ENCODE data around the gene NUDT1. TPM values are rescaled to one million over a fixed set of nuclear protein-coding genes. Genes with fewer than 3 reads are reported as not detected.

NUDT1 gene
- total RNA-seq, 2 experiments from 2014 or later: 85.5 to 86.8 TPM

DNA sequence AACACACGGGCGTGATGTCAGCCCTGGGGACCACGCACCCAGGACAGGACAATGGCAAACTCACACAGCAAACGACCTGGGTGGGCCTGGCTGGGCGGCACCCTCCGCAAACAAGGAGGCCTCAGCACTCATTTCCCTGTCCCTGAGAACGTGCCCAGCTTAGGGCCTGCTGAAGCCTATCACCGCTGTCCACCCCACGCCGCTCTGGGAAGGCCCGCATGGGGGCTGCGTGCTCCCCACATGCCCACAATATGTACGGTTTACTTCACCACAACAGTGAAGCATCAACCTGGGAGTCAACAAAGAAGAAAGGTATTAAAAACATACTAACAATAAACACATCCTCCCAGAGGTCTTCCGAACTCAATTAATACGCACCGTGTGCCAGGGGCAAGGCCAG, 21.5 kb upstream of the NUDT1 start:
- CTCF ChIA-PET: no interaction called here
- POLR2A ChIA-PET: no interaction called here

GRCh38 chr7:2220954-2221353, 21.1 kb upstream of the NUDT1 start:
- ChIA-PET POLR2A (no interaction called here), CTCF (no interaction called here)

- POLR2A ChIA-PET: no interaction called here
- CTCF ChIA-PET: no interaction called here
Measured at GRCh38 chr7:2222516-2222915, 19.5 kb upstream of the NUDT1 start.

DNA sequence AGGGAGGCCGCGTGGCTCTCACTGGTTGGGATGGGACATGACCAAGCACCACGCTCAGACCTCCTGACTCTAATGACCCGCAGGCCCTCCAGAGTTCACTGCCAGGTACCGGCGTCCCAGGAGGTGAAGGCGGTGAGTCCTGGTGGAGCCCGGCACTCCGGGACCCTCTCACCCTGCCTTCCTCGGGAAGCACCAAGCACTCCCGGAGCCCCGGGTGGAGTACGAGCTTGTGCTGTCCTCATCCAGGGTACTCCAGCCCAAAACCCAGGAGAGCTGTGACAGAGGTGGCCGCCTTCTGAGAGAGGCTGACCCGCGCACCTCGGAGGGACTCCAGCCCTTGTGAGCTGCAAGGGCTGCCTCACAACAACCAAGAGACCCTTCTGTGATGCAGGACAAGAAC, 18.7 kb upstream of the NUDT1 start:
- CTCF ChIA-PET: no interaction called here
- POLR2A ChIA-PET: no interaction called here

- CTCF ChIA-PET: no interaction called here
Measured at GRCh38 chr7:2224491-2224928, 17.5 kb upstream of the NUDT1 start.

GRCh38 chr7:2224934-2225333, 17.1 kb upstream of the NUDT1 start:
- ChIA-PET POLR2A (no interaction called here), CTCF (no interaction called here)

More at GRCh38 chr7:2224491-2224928, 17.5 kb upstream of the NUDT1 start:
- POLR2A ChIA-PET: no interaction called here

DNA sequence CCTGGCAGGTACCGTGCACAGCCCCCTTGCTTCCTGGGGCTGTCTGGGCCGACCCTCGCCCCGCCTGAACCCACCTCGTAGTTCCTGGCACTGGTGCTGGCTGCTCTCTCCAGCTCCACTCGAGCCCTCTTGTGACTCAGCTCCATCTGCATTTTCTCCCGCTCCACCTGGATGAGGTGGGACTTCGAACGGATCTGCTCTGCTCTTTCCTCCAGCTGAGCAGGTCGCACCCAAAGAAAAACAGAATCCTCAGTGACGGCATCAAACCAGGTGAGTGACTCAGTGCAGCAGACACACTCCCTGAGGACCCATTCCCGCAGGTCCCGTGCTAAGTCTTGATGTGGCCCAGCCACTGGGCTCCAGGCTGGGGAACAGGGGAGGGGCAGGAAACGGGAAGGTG, 16.7 kb upstream of the NUDT1 start:
- CTCF ChIA-PET: no interaction called here
- POLR2A ChIA-PET: no interaction called here

DNA sequence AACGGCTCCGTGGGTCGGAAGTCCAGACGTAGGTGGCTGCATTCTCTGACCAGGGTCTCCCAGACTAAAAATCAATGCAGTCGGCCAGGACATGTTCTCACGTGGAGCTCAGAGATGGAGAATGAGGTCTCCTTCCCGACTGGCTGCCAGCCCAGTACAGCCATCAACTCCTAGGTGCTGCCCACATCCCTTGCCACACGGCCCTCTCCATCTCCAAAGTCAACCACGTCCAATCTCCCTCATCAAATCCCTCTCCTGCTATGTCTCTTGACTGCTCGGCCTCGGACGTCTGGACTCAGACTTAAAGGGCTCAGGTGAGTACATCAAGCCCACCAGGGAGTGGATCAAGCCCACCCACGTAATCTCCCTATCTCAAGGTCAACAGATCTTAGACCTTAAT, 16.2 kb upstream of the NUDT1 start:
- ChIA-PET POLR2A (no interaction called here), CTCF (no interaction called here)

- POLR2A ChIA-PET: no interaction called here
Measured at GRCh38 chr7:2227699-2228098, 14.3 kb upstream of the NUDT1 start.

DNA sequence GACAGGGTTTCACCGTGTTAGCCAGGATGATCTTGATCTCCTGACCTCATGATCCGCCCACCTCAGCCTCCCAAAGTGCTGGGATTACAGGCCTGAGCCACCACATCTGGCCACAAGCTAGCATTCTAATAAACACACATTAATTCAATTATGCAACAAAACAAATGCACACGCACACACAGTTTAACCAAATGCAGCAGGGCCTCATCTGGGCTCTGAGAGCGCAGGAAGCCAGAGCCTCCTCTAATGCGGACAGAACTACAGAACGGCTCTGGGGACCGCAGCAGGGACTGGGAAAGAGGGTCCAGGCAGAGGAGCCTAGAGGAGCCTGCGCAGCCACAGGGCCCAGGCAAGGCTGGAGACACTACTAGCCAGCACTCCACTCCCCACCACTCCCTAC, 13.1 kb upstream of the NUDT1 start:
- CTCF ChIA-PET: no interaction called here
- POLR2A ChIA-PET: no interaction called here

More at GRCh38 chr7:2227699-2228098, 14.3 kb upstream of the NUDT1 start:
- CTCF ChIA-PET: interaction anchor here (0.5 kb wide), 1 partner anchor 80 kb away, joined by 3 read pairs; no protein-coding TSS in a partner anchor

- ChIA-PET CTCF (no interaction called here), POLR2A (no interaction called here)
Measured at GRCh38 chr7:2229467-2229866, 12.6 kb upstream of the NUDT1 start.

DNA sequence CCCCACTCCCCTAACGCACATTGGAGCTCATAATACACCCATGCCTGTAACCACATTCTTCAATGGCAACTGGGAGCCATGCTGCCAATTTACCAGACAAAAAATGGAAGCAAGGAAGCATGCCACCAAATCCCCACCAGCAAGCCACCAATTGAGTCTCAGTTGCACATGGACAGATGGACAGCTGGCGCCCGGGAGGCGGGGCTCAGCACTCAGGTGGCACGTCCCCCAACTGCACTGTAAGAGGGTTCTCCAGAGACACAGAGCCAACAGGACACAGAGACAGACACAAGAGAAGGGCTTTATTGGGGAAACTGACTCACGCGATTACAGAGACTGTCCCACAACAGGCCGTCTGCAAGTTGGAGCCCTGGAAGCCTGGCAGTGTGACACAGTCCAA, 11.8 kb upstream of the NUDT1 start:
- CTCF ChIA-PET: no interaction called here
- POLR2A ChIA-PET: no interaction called here

GRCh38 chr7:2230882-2231281, 11.1 kb upstream of the NUDT1 start:
- POLR2A ChIA-PET: no interaction called here
- CTCF ChIA-PET: no interaction called here

DNA sequence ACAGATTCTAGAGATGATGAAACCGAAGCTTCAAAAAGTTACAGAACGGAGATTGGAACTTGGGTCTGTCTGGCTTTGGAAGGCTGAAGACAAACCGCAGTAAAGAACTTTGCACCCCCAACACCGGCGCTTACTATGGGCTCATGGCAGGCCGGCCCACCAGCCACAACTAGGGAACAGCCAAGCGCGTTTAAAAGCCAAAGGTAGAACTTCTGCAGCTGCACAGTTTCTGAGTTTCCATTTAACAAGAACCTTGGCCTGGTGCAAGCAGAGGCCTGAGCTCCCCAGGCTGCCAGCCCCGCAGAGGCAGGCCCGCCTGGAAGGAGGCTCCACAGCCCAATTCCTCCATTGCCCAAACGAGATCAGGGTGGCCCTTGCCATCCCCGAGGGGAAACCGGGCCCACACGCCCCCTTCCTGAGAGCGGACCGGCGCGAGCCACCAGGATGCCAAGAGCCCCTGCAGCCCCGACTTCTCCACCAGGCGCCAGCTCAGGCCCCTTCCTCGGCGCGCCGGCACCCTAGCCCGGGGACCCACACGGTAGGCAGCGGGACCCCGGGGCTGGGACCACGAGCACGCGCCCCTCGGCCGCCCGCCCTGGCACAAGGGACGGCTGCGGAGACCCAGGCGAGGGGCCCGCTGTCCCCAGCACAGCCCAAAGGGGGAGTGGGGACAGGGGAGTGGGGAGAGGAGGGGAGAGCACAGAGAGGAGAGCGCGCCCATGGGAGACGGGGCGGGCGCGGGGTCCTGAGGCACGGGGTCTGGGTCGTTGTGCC, 9.8 kb upstream of the NUDT1 start:
- ChIA-PET CTCF (no interaction called here), POLR2A (interaction anchor here (1.3 to 1.5 kb wide), 2 partner anchors 9 to 122 kb away, joined by 5 to 9 read pairs; partner anchors contain the start of gene EIF3B)

DNA sequence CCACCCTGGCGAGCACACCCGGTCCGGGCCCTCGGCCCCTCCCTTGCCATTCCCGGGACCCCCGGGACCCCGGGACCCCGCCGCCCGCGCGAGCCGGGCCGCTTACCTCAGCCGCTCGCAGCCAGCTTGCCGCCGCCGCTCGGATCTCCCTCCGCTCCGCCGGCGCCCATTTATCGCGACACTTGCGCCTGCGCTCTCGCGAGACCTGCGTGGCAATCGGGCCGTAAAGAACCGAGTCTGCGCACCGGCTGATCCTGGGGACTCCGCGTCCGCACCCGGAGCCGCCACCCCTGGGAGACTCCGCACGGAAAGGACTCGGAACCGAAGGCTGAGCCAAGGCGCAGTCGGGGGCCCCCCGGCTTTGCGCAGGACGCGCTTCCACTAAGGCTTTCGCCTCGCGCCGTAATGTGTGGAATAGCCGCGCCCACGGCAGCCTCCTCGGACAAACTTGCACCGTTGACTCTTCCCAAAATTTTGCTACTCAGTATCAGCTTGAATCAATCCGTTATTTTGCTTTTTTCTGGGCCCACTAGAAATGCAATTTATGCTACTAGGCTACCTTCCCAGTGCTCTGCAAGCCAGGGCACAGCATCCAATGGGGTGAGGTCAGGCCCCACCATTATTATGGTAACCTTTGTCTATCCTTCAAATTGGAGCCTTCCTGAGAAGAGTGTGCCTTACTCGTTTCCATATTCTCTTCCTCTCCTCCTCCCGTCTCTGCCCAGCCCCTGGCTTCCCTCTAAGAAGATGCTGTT, 9.1 kb upstream of the NUDT1 start, which contains the start of gene MAD1L1:
Gene MAD1L1 (minus strand): TSS at position 180 of the 755 bp plus-strand sequence. CDS start 2,812 bp downstream, outside the sequence.
- ChIA-PET CTCF (no interaction called here), POLR2A (interaction anchor here (1.3 to 1.5 kb wide), 2 partner anchors 8 to 121 kb away, joined by 5 to 9 read pairs; partner anchors contain the start of gene EIF3B)

GRCh38 chr7:2233926-2234325, 8.1 kb upstream of the NUDT1 start:
- CTCF ChIA-PET: no interaction called here
- POLR2A ChIA-PET: no interaction called here

GRCh38 chr7:2237109-2237602, 4.9 kb upstream of the NUDT1 start:
- CTCF ChIA-PET: no interaction called here

DNA sequence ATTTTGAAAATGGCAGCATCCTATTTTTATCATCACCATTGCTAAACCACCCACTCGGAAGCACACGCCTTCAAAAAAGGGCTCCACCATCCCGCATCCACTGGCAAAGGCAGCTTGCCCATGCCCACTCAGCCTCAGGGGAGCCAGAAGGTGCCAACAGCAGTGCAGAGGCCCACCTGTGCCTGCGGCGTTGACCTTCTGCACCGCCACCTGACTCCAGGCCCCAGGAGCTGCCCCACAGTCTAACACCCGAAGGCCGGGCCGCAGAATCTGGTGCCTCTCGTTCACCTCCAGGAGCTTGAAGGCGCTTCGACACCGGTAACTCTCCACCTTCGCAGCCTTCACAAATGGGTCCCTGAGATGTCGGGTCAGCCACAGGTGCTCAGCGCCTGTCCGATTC, 2.8 kb upstream of the NUDT1 start:
- ChIA-PET CTCF (no interaction called here), POLR2A (interaction anchor here (0.6 kb wide), 1 partner anchor 616 kb away, joined by 7 read pairs; no protein-coding TSS in a partner anchor)

More at GRCh38 chr7:2237109-2237602, 4.9 kb upstream of the NUDT1 start:
- POLR2A ChIA-PET: no interaction called here

GRCh38 chr7:2242541-2243429, 759 bp downstream of the NUDT1 start:
- POLR2A ChIA-PET: no interaction called here
- CTCF ChIA-PET: interaction anchor here (0.9 to 2.4 kb wide), 3 partner anchors 18 to 105 kb away, joined by 3 to 7 read pairs (median 3); no protein-coding TSS in a partner anchor

GRCh38 chr7:2243458-2243857, 1.4 kb downstream of the NUDT1 start:
- ChIA-PET POLR2A (no interaction called here), CTCF (interaction anchor here (2.4 kb wide), 1 partner anchor 104 kb away, joined by 7 read pairs; no protein-coding TSS in a partner anchor)
